Hematopoietic multipotent progenitor cell treated with erythropoietin and hydrocortisone succinate and interleukin-3 and kit ligand, for 17 days (in vitro differentiated cells): Measurements from ENCODE around the gene MSANTD1.

ENCODE experiments used
- DNase-seq: peaks from one replicate; pipeline ENCODE4 v3.0.0-alpha.2; 2015; ENCODE audit warnings: low spot score

The MSANTD1 gene

GRCh38 chr4:3263876-3264193, 14.9 kb downstream of the MSANTD1 start:
- DNase-seq, result no peak

GRCh38 chr4:3266076-3266475, 17.1 kb downstream of the MSANTD1 start:
- no peak for DNase-seq

GRCh38 chr4:3267576-3268394, 18.8 kb downstream of the MSANTD1 start:
- DNase-seq, result no peak

- no peak for DNase-seq
These were observed 19.6 kb downstream of the MSANTD1 start for GRCh38 chr4:3268395-3269104.

DNA sequence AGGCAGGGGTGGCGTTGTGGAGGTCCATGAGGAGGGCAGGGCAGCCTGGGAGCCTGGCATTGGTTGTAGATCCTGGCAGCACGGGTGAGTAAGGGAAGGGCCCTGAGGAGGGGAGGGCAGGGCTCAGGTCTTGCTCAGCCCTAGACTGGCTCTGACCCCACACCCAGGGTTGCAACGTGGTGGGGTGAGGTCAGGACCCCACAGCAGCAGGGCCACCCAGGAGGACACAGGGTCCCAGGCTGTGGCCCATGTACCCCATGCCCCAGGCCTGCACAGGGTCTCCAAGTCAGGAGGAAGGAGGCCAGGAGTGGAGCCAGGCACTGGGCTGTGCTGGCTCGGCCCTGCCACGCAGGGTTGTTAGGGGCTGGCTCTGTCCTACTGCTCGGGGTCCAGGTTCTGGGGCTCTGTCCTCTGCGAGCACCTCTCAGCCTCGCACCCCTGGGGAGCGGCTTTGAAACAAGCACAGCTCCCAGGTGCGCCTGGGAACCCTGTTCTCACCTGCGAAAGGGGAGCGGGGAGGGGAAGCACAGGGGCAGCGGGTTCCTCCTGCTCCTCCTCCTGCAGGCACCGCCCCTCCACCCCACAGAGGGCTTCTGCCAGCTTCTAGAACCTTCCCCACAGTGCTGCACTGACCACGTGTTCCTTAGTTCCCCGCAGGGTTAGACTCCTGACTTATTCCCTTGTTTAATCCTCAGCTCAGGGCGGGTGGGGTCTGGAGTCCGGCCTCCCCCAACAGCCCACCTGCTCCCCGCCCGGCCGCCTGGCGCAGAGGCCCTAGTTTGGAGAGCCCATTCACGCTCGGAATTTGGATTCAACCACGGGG, 20.4 kb downstream of the MSANTD1 start:
- DNase-seq, result no peak

- DNase-seq, result no peak
These were observed 21.1 kb downstream of the MSANTD1 start for GRCh38 chr4:3269991-3270611.

GRCh38 chr4:3271131-3271530, 22.2 kb downstream of the MSANTD1 start:
- no peak for DNase-seq

GRCh38 chr4:3276986-3277385, 28.0 kb downstream of the MSANTD1 start:
- no peak for DNase-seq

DNA sequence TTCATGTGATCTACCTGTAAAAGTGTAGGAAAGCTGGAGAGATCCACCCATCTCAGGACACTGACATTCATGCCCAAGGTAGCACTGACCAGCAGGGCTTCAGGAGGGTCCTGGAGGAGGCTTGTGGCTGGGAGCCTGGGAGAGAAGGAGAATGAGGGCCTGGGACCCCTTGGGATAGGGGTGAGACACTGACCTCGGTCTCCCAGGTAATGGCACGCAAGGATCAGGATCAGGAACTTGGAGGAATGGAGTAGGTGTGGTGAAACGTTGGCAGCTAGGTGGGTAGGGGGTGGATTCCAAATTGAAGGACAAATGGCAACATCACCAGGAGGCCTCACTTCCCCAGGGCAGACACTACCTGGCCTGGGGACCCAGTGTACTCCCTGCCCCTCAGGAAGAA, 31.5 kb downstream of the MSANTD1 start:
- no peak for DNase-seq

GRCh38 chr4:3283483-3283882, 34.5 kb downstream of the MSANTD1 start:
- DNase-seq, result no peak

DNA sequence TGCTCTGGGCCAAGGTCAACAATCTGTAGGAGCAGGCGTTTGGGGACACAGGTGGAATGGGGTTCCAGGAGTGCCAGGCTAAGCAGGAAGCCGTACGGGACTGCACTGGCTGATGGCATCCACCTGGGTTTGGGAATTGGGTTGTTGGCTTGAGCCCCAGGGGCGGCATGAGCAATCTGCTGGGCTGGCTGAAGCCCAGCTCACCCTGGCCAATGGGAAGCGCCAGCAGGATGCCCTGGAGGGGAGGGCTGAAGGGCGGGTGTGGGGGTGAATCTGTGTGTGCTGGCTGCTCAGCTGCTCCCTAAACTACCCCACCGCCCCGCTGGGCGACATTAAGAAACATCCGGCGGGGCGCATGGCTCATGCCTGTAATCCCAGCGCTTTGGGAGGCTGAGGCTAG, 35.0 kb downstream of the MSANTD1 start:
- no peak for DNase-seq

DNA sequence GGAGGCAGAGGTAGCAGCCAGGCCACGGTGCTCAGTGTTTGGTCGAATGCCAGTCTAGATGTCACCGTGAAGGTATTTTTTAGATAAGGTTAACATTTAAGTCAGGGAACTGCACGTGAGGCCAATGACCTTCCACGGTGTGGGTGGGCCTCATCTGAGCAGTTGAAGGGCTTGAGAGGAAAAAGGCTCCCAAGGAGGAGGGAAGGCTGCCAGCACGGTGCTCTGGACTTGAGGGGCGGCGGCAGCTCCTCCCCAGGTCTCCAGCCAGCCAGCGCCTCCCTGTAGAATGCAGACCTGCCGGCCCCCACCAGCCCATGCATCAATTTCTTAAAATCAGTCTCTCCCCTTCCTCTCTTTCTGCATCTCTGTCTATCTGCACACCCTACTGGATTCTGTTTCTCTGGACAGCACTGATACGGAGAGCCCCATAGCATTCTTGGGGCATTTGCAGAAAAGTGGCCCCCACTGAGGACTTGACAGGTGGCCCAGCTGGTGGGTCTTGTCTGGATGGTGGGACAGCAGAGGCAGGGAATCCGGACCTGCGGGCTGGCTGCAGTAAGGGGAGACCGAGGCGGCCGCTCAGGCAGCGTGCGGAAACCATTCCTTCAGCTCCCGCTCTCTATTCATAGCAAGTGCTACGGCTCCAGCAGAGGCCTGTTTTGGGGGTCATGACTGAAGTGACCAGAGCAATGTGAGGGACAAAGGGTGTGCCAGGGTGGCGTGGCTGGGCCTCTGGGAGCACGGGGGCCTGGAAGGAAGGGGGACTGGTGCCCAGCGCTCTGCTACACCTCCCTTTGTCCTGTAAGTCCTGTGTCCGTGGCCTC, 36.0 kb downstream of the MSANTD1 start:
- no peak for DNase-seq

- DNase-seq, result no peak
These were observed 36.8 kb downstream of the MSANTD1 start for GRCh38 chr4:3285558-3286334.

GRCh38 chr4:3286335-3287175, 37.6 kb downstream of the MSANTD1 start:
- no peak for DNase-seq

- DNase-seq, result no peak
These were observed 38.5 kb downstream of the MSANTD1 start for GRCh38 chr4:3287271-3287971.

- no peak for DNase-seq
These were observed 39.1 kb downstream of the MSANTD1 start for GRCh38 chr4:3287972-3288570.

- no peak for DNase-seq
These were observed 39.7 kb downstream of the MSANTD1 start for GRCh38 chr4:3288571-3289094.

GRCh38 chr4:3290476-3290875, 41.5 kb downstream of the MSANTD1 start:
- no peak for DNase-seq
